Mucosa of gallbladder (tissue), 1 donor: ENCODE measurements around the gene OR4F6. TPM values are rescaled to one million over a fixed set of nuclear protein-coding genes. Genes with fewer than 3 reads are reported as not detected.

ENCODE experiments used
- DNase-seq: peaks from one replicate; pipeline ENCODE4 v3.0.0-alpha.2; 2020; ENCODE audit warnings: low spot score
- total RNA-seq: library from RNA; stranded (reverse); gene quantifications from one replicate; pipeline ENCODE4 v1.2.1, GENCODE V29; 2021
- donor health status: DM: no; HTN: no; CAD: no.

The OR4F6 gene
- total RNA-seq, 1 donor from 2014 or later: not detected

DNA sequence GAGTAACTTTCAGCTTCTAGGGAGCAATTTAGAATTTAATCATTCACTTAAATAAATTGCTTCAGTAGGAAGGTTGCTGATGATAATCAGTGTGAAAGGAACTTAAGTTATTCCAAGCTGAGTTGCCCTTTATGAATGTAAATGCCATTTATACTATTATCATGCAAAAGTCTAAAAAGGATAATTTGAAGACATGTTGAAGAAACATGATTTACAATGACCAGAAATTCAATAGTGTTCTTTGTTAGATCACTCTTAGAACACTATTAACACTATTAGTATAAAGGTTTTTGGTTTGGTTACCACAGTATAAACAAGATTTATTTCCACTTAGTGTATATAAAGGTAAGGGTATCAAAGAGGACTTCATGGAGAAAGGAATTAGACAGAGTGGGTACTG, 1.6 kb downstream of the OR4F6 start:
- no peak for DNase-seq

- DNase-seq: no peak
Measured at GRCh38 chr15:101805605-101806345, 2.5 kb downstream of the OR4F6 start.

GRCh38 chr15:101807345-101807945, 4.1 kb downstream of the OR4F6 start:
- DNase-seq: no peak

- no peak for DNase-seq
Measured at GRCh38 chr15:101808201-101808600, 4.9 kb downstream of the OR4F6 start.

DNA sequence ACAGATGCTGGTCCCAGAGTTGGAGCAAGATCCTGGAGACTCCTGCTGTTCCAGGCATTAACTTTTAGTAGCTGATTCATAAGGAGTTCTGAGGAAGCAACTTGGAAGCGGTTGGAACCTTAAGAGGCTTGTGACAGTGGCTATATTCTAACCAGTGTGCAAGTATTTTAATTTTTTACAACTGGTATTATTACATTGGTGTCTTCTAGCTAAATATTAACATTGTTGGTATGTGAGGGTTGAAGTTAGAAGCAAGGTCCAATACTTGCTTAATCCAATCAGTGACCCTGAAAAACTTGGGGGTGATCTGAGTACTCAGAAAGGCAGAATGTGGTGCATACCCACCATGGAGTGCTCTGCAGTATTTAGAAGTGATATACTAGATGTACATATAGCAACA, 7.1 kb downstream of the OR4F6 start:
- no peak for DNase-seq

DNA sequence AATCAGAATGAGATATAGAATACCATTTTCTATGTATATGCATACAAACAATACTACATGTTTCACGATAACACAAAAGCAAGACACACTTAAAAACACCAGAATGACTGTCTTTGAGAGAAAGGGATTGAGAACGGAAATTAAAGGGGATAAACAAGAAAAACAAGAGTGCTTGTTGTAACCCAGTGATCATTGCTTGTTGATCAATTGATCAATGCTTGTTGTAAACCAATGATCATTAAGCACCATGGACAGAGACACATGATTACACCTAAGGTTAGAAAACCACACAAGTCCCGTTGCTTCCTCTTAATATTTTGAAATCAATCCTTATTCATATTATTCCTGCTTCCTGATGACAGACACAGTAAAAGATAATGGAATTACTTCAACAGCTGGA, 7.6 kb downstream of the OR4F6 start:
- DNase-seq: no peak

- DNase-seq: no peak
Measured at GRCh38 chr15:101811902-101812301, 8.6 kb downstream of the OR4F6 start, which contains the start of gene OR4F15. OR4F15 (plus strand) TSS chr15:101812202; CDS start chr15:101818187, 5,985 bp downstream.

DNA sequence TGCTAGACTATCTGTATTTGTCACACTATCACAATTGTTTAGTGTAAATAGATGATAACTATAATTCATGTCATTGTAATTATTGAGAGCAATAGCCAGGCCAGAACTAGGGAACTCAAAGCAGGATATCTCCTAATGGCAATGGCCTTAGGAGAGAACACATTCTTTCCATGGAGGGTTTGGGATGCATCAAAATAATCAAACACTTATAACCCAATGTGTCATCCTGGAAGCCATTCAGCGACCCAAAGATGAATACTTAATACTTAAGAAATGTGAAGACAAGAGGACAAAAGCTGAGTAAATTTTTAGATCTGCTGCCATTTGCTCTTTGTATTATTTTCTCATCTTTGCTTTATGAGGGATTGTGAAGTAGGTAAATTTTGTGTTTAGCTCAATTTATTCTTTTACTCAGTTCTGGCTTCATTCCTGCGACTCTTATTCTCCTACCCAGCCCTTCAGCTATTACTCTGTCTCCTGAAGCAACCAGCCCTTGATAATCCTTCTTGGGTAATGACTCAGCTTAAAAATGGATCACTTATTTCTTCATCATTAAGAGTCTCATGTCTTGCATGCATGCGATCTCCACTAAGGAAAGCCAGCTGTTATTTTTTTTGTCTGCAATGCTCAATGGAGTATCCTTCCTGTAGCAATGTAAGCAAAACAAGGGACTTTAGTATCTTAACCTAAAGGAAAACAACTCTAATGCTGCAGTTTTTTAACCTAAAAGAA, 10.7 kb downstream of the OR4F6 start:
- no peak for DNase-seq

GRCh38 chr15:101820781-101821180, 17.5 kb downstream of the OR4F6 start:
- no peak for DNase-seq

DNA sequence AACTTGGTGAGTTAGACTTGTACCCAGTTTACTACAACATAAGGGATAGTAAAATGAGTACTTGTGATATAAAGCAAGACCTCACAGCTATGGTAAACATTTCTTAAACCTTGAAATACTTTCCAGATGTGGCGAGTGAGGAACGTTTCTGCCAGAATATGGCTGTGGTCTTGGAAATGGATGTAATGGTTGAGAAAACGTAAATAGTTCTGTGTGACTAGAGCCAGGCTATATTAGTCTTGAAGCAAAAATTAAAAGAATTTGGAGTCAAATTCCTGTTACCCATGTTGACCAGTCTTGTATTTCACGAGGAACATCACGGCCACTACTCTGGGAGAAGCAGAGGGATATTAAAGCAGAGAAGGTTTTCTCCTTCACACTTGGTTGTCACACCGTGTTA, 23.9 kb downstream of the OR4F6 start:
- DNase-seq: no peak

- no peak for DNase-seq
Measured at GRCh38 chr15:101828774-101829173, 25.5 kb downstream of the OR4F6 start.

GRCh38 chr15:101841656-101842055, 38.3 kb downstream of the OR4F6 start:
- no peak for DNase-seq

DNA sequence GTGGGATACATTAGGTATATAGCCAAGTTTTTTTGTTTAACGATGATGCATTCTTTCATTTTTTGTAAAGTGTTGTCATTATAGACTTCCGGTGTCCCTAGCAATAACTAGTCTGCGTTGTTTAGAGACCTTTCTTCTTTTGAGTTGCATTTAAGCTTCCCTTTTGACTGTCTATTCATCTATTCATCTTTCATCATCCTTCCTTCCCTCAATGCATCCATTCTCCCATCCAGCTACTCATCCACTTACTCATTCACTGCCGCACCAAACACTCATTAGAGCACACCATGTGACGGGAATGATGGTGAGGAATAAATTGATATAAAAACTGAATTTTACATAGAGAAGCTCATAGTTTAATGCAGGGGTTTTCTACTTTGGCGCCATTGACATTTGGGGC, 41.6 kb downstream of the OR4F6 start:
- no peak for DNase-seq

DNA sequence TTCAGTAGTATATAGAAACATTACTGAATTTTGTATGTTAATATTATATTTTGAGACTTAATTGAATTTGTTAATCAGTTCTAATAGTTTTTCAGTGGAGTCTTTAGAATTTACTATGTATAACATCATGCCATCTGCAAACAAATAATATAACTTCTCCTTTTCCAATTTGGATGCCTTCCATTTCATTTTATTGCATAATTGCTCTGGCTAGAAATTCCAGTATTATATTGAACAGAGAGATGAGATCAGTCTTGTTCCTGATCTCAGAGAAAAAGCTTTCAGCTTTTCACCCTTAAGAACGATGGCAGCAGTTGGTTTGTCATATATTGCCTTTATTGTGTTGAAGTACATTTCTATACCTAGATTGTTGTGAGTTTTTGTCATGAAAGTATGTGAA, 49.0 kb downstream of the OR4F6 start:
- DNase-seq: no peak

Other genes with a start within 250 kb of the OR4F6 start
- gene TM2D3, start 151.1 kb upstream of the OR4F6 start, total RNA-seq: 59.1 TPM
- 10.9 TPM for gene TARS3, start 79.0 kb upstream of the OR4F6 start, total RNA-seq
- gene OR4F15, start 8.7 kb downstream of the OR4F6 start, total RNA-seq: not detected